GM12801 (cell line): Measurements from ENCODE around the gene SIGLEC11.
A peak's percentile ranks its signal among the peaks of the same experiment; 100 is the strongest.

Source experiments
- CTCF ChIP-seq: IDR thresholded peaks from one replicate; pipeline ENCODE4 v1.5.1; 2011; ENCODE audit warnings: control low read depth; ENCODE audit not compliant: insufficient read length; ENCODE audit errors: extremely low read depth

Gene SIGLEC11

GRCh38 chr19:49939721-49940481, 21.1 kb downstream of the SIGLEC11 start:
- no peak for TF ChIP-seq CTCF

- TF ChIP-seq CTCF, result no peak
Observed at GRCh38 chr19:49938662-49939061, 22.3 kb downstream of the SIGLEC11 start.

- peak; percentile 23 for TF ChIP-seq CTCF
Observed at GRCh38 chr19:49937750-49938381, 23.1 kb downstream of the SIGLEC11 start.

GRCh38 chr19:49936549-49936948, 24.4 kb downstream of the SIGLEC11 start:
- no peak for TF ChIP-seq CTCF

GRCh38 chr19:49933643-49934042, 27.3 kb downstream of the SIGLEC11 start:
- TF ChIP-seq CTCF, result no peak

- no peak for TF ChIP-seq CTCF
Observed at GRCh38 chr19:49932731-49933131, 28.2 kb downstream of the SIGLEC11 start.

GRCh38 chr19:49932041-49932451, 28.9 kb downstream of the SIGLEC11 start:
- TF ChIP-seq CTCF, result no peak
